ENCODE measurements around the gene PRDM2. TPM values are rescaled to one million over a fixed set of nuclear protein-coding genes. Genes with fewer than 3 reads are reported as not detected.

PRDM2 gene
- total RNA-seq, 1 experiment from 2014 or later = 36.0 TPM

GRCh38 chr1:13701271-13701640, 1.3 kb downstream of the PRDM2 start:
- H3K4me1 ChIP-seq (ENCODE audit: low read length) = peaks cover 36% of the 10 kb centered on the region
- H3K9me2 ChIP-seq (replicated peaks; ENCODE audit: insufficient read depth, low read length) = no peaks in the 10 kb centered on the region
- H4K20me1 ChIP-seq (ENCODE audit: insufficient read depth, low read depth, low read length) = peaks cover 29% of the 10 kb centered on the region; the same call in 1 of the 2 replicates
- peak overlapping the region; percentile 96; the same call in 1 of the 2 replicates for H2AFZ ChIP-seq (ENCODE audit: low read length)
- DNase-seq = no peak
- H3K36me3 ChIP-seq (ENCODE audit: insufficient read depth, low read length) = no peaks in the 10 kb centered on the region
- peak overlapping the region; percentile 77 for H3K4me3 ChIP-seq (ENCODE audit: low read length)
- peak overlapping the region; percentile 12; the same call in 1 of the 2 replicates for H3K27ac ChIP-seq (ENCODE audit: low read length)
- H3K27me3 ChIP-seq (ENCODE audit: low read length) = peaks cover 5% of the 10 kb centered on the region; the same call in 1 of the 2 replicates
- H3K9me3 ChIP-seq (ENCODE audit: low read length) = peaks cover 3% of the 10 kb centered on the region; the same call in 1 of the 2 replicates
- H3K4me2 ChIP-seq (ENCODE audit: low read depth, low read length, poor library complexity, severe bottlenecking) = peak overlapping the region; percentile 90
- H3K9ac ChIP-seq (ENCODE audit: low read length) = peak overlapping the region; percentile 72
- no peaks in the 10 kb centered on the region for H3K79me2 ChIP-seq (ENCODE audit: low read length)

DNA sequence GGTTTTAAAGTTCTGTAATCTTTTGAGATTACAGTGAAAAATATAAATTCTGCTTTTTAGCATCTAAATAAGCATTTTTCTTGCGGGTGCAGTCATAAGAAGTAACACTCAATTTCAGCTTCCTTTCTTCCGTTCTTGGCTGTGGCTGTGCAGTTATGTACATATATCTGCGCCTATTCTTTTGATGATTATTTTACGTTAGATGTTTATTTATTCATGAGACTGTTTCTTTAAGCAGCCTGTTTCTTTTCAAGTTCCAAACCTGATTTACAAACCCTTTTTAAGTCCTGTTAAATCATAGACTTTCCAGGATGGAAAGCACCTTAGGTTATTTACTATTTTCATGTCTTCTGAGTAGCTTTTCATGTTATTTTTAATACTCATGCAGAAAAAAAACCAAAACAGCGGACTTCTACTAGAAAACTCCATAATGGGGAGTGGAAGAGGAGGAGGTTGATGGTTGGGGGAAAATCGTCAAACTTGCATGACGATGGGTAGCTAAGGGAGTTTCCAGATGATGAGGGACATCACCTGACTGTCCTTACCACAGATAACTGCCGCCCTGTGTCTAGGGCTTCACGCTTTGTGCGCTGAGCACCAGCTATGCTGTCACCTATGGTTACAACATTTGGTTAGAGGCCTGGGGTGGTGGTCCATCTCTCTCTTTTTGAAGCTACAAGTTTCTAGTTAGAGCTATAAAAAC, 2.6 kb downstream of the PRDM2 start:
- Histone ChIP-seq H3K9me3 (ENCODE audit: low read length) (peaks cover 3% of the 10 kb centered on the region; the same call in 1 of the 2 replicates), H3K36me3 (ENCODE audit: insufficient read depth, low read length) (no peaks in the 10 kb centered on the region), H3K79me2 (ENCODE audit: low read length) (no peaks in the 10 kb centered on the region), H3K4me1 (ENCODE audit: low read length) (peaks cover 36% of the 10 kb centered on the region), H3K9me2 (replicated peaks; ENCODE audit: insufficient read depth, low read length) (no peaks in the 10 kb centered on the region), H3K9ac (ENCODE audit: low read length) (no peak overlapping the region), H4K20me1 (ENCODE audit: insufficient read depth, low read depth, low read length) (peaks cover 33% of the 10 kb centered on the region; the same call in 1 of the 2 replicates), H2AFZ (ENCODE audit: low read length) (no peak overlapping the region), H3K4me3 (ENCODE audit: low read length) (no peak overlapping the region), H3K4me2 (ENCODE audit: low read depth, low read length, poor library complexity, severe bottlenecking) (peak overlapping the region; percentile 16), H3K27ac (ENCODE audit: low read length) (no peak overlapping the region), H3K27me3 (ENCODE audit: low read length) (peaks cover 5% of the 10 kb centered on the region; the same call in 1 of the 2 replicates)
- DNase-seq = no peak

GRCh38 chr1:13703128-13703513, 3.1 kb downstream of the PRDM2 start:
- Histone ChIP-seq H3K4me3 (ENCODE audit: low read length) (no peak overlapping the region), H3K4me1 (ENCODE audit: low read length) (peaks cover 36% of the 10 kb centered on the region)

DNA sequence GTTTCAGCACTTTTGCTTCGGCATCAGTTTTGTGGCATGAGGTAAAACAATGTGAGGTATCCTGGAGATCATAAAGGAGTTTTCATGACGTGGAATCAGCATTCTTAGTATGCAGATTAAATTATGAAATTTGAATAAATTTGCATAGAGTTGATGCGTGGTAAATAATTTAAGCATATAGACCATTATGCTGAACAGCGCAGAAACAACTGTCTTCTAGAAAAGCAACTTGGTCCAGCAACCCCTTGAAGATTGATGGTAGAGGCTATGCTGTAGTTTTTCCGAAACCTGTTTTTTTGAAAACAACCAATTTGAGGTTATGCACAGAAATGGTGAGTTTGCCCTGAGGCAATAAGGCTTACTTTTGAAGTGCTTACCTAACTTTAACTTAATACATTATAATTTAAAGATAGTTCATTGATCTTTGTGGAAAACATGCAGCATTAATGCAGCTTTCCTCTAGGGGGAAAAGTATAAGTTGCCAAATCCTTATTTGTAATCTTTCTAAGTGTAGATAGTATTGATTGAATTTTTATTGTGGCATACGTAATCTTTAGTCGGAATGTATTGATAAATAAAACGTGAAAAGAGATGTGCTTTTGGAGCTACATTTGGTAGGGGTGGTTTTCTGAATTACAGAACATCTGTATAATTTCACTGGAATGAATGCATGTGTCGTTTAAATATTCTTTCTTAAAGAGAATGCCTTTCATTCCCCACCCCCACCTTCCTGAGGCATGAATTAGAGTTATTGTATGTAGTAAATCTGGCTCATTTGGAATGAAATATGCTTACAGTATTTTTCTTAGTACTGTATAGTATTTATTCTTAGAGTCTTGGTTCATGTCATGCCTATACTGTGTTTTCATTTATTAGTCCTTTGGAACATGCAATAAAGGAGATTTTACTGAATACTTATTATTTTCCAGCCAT, 3.8 kb downstream of the PRDM2 start:
- peaks cover 36% of the 10 kb centered on the region for H3K4me1 ChIP-seq (ENCODE audit: low read length)
- H3K27ac ChIP-seq (ENCODE audit: low read length) = no peak overlapping the region
- H3K4me2 ChIP-seq (ENCODE audit: low read depth, low read length, poor library complexity, severe bottlenecking) = no peak overlapping the region
- peaks cover 5% of the 10 kb centered on the region; the same call in 1 of the 2 replicates for H3K27me3 ChIP-seq (ENCODE audit: low read length)
- H3K4me3 ChIP-seq (ENCODE audit: low read length) = no peak overlapping the region
- no peak overlapping the region for H2AFZ ChIP-seq (ENCODE audit: low read length)
- no peak for DNase-seq
- 0 out of 2 replicates have a peak, but pooled peaks cover 2% of the 10 kb centered on the region for H3K79me2 ChIP-seq (ENCODE audit: low read length)
- no peaks in the 10 kb centered on the region for H3K9me2 ChIP-seq (replicated peaks; ENCODE audit: insufficient read depth, low read length)
- H4K20me1 ChIP-seq (ENCODE audit: insufficient read depth, low read depth, low read length) = peaks cover 39% of the 10 kb centered on the region; the same call in 1 of the 2 replicates
- no peaks in the 10 kb centered on the region for H3K36me3 ChIP-seq (ENCODE audit: insufficient read depth, low read length)
- H3K9me3 ChIP-seq (ENCODE audit: low read length) = no peaks in the 10 kb centered on the region
- H3K9ac ChIP-seq (ENCODE audit: low read length) = no peak overlapping the region

More at GRCh38 chr1:13703128-13703513, 3.1 kb downstream of the PRDM2 start:
- Histone ChIP-seq H3K9me2 (replicated peaks; ENCODE audit: insufficient read depth, low read length) (no peaks in the 10 kb centered on the region), H3K27me3 (ENCODE audit: low read length) (peaks cover 5% of the 10 kb centered on the region; the same call in 1 of the 2 replicates), H3K9ac (ENCODE audit: low read length) (no peak overlapping the region), H4K20me1 (ENCODE audit: insufficient read depth, low read depth, low read length) (peaks cover 33% of the 10 kb centered on the region; the same call in 1 of the 2 replicates), H3K79me2 (ENCODE audit: low read length) (no peaks in the 10 kb centered on the region), H3K9me3 (ENCODE audit: low read length) (peaks cover 2% of the 10 kb centered on the region; the same call in 1 of the 2 replicates), H2AFZ (ENCODE audit: low read length) (no peak overlapping the region), H3K27ac (ENCODE audit: low read length) (no peak overlapping the region), H3K36me3 (ENCODE audit: insufficient read depth, low read length) (no peaks in the 10 kb centered on the region), H3K4me2 (ENCODE audit: low read depth, low read length, poor library complexity, severe bottlenecking) (peak overlapping the region; percentile 16)
- no peak for DNase-seq

- Histone ChIP-seq H3K4me2 (ENCODE audit: low read depth, low read length, poor library complexity, severe bottlenecking) (no peak overlapping the region), H3K27ac (ENCODE audit: low read length) (no peak overlapping the region), H3K9me2 (replicated peaks; ENCODE audit: insufficient read depth, low read length) (no peaks in the 10 kb centered on the region), H4K20me1 (ENCODE audit: insufficient read depth, low read depth, low read length) (peaks cover 52% of the 10 kb centered on the region; the same call in 1 of the 2 replicates), H3K9me3 (ENCODE audit: low read length) (no peaks in the 10 kb centered on the region), H3K4me1 (ENCODE audit: low read length) (peaks cover 22% of the 10 kb centered on the region), H3K9ac (ENCODE audit: low read length) (no peak overlapping the region), H3K79me2 (ENCODE audit: low read length) (0 out of 2 replicates have a peak, but pooled peaks cover 2% of the 10 kb centered on the region), H3K36me3 (ENCODE audit: insufficient read depth, low read length) (no peaks in the 10 kb centered on the region), H2AFZ (ENCODE audit: low read length) (no peak overlapping the region), H3K4me3 (ENCODE audit: low read length) (no peak overlapping the region), H3K27me3 (ENCODE audit: low read length) (peaks cover 2% of the 10 kb centered on the region; the same call in 1 of the 2 replicates)
- DNase-seq = no peak
Observed at GRCh38 chr1:13706046-13706445, 6.1 kb downstream of the PRDM2 start.

DNA sequence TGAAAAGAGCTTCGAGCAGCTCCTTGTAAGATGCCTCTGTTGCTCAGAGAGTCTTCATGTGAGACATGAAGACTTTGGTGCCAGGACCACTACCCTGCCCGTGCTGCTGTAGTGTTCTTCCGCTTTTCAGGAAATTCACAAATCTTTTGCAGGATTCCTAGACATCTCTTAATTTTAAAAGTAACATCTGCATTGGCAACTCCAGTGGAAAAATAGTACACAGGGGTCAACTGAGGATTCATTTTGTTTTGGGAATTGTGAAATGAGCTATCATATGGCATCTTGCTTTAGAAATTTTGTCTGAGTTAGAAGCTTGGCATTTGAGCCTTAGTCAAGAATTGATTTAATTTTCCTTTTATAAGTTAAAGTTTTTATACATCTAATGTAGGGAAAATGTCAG, 7.2 kb downstream of the PRDM2 start:
- Histone ChIP-seq H3K9me3 (ENCODE audit: low read length) (no peaks in the 10 kb centered on the region), H3K9ac (ENCODE audit: low read length) (no peak overlapping the region), H3K4me1 (ENCODE audit: low read length) (peaks cover 13% of the 10 kb centered on the region), H3K79me2 (ENCODE audit: low read length) (0 out of 2 replicates have a peak, but pooled peaks cover 2% of the 10 kb centered on the region), H3K27ac (ENCODE audit: low read length) (no peak overlapping the region), H3K4me3 (ENCODE audit: low read length) (no peak overlapping the region), H3K36me3 (ENCODE audit: insufficient read depth, low read length) (no peaks in the 10 kb centered on the region), H4K20me1 (ENCODE audit: insufficient read depth, low read depth, low read length) (peaks cover 61% of the 10 kb centered on the region; the same call in 1 of the 2 replicates), H3K27me3 (ENCODE audit: low read length) (peaks cover 2% of the 10 kb centered on the region; the same call in 1 of the 2 replicates), H2AFZ (ENCODE audit: low read length) (no peak overlapping the region), H3K9me2 (replicated peaks; ENCODE audit: insufficient read depth, low read length) (no peaks in the 10 kb centered on the region), H3K4me2 (ENCODE audit: low read depth, low read length, poor library complexity, severe bottlenecking) (no peak overlapping the region)
- no peak for DNase-seq

DNA sequence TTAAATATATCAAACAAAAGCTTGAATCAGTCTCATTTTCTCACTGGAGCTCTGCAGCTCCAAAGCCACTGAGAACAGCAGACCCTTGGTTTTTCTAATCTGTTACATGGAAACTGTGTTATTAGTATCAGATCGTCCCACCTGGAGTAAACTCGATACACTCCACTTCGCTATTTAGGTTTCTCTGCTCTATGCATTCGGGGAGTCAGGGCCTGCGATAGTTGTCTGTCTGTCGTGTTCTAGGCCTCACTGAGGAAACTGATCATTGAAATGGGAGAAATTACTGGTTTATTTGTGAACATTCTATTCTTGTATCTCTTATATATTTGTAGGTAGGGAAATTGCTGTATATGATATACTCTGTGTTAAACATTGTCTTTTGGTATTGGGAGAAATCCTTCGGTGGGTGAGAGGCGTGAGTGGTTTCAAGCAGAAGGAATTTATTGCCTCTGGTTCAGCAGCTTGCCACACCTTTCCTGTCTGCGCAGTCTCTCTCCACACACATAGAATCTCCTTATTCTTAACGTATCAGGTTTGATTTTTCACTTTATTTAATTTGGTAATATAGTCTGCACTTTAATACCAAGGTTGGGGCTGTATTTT, 8.5 kb downstream of the PRDM2 start:
- Histone ChIP-seq H3K36me3 (ENCODE audit: insufficient read depth, low read length) (no peaks in the 10 kb centered on the region), H3K4me3 (ENCODE audit: low read length) (no peak overlapping the region), H2AFZ (ENCODE audit: low read length) (no peak overlapping the region), H3K9me2 (replicated peaks; ENCODE audit: insufficient read depth, low read length) (no peaks in the 10 kb centered on the region), H3K27ac (ENCODE audit: low read length) (no peak overlapping the region), H3K9me3 (ENCODE audit: low read length) (no peaks in the 10 kb centered on the region), H3K79me2 (ENCODE audit: low read length) (0 out of 2 replicates have a peak, but pooled peaks cover 2% of the 10 kb centered on the region), H3K27me3 (ENCODE audit: low read length) (peaks cover under 1% of the 10 kb centered on the region; the same call in 1 of the 2 replicates), H3K4me1 (ENCODE audit: low read length) (peaks cover 14% of the 10 kb centered on the region), H3K4me2 (ENCODE audit: low read depth, low read length, poor library complexity, severe bottlenecking) (no peak overlapping the region), H4K20me1 (ENCODE audit: insufficient read depth, low read depth, low read length) (peaks cover 59% of the 10 kb centered on the region; the same call in 1 of the 2 replicates), H3K9ac (ENCODE audit: low read length) (no peak overlapping the region)
- DNase-seq = no peak

Measured in Karpas-422 (cell line).